GM19324 (cell line): ENCODE results near the gene DPYSL5.
"Not testable (repeated sequence)": the region's sequence is repeated elsewhere in the genome, so short reads cannot be mapped to it uniquely, and the experiment has no call there.

Source experiments
- ATAC-seq: cut with Tn5 transposase; IDR thresholded peaks from one replicate; pipeline ENCODE4 v1.9.1; 2021; ENCODE audit warnings: mild to moderate bottlenecking, moderate library complexity; ENCODE audit not compliant: unreplicated experiment, low FRiP score

DPYSL5 gene

DNA sequence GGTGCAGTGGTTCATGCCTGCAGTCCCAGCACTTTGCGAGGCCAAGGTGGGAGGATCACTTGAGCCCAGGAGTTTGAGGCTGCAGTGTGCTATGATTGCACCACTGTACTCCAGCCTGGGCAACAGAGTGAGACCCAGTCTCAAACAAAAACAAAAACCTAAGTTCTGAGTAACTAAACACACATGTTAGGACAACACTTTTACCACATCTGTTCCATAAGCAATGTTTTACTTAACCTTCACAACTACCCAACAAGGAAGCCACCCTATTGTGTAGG, 75.2 kb downstream of the DPYSL5 start:
- ATAC-seq = not testable (repeated sequence)

DNA sequence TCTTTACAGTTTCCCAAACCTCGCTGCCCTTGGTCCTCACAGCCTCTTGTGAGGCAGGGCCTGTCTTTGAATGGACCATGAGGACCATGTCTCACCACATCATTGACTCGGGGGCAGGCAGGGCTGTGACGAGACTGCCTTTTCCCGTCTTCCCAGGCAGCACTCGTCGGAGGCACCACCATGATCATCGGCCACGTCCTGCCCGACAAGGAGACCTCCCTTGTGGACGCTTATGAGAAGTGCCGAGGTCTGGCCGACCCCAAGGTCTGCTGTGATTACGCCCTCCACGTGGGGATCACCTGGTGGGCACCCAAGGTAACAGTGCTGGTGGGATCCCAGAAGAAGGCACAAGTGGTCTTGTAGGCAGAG, 76.8 kb downstream of the DPYSL5 start:
- no peak for ATAC-seq

DNA sequence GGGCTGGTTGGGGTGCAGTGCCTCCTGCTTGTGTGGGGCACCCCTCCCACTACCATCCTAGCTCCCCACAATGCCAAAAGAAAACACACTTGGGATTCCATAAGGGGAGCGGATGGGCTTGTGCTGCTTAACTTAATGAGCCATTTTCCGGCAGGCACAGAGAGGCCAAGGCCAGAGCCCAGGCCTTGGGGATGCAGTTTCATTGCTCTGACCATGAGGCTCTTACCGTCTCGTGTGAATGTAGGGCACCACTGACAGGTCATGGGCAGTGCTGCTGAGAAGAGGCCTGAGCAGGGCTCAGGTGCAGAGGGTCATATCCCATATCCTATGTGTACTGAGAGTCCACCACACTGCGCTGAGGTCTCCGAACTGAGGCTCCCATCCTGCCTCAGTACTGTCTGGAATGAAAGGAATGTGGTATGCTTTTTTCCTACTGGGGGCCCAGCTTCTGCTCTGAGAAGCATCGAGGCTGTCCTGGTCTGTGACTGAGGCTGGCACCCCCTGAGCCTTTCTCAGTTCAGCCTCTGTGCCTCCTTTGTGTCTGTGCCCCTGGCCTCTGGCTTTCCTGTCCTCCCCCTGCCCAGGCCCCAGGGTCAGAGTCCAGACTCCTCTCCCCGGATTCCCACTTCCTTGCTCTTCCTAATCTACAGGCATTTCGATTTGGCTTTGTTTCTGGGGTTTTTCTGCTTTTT, 77.3 kb downstream of the DPYSL5 start:
- ATAC-seq = no peak

DNA sequence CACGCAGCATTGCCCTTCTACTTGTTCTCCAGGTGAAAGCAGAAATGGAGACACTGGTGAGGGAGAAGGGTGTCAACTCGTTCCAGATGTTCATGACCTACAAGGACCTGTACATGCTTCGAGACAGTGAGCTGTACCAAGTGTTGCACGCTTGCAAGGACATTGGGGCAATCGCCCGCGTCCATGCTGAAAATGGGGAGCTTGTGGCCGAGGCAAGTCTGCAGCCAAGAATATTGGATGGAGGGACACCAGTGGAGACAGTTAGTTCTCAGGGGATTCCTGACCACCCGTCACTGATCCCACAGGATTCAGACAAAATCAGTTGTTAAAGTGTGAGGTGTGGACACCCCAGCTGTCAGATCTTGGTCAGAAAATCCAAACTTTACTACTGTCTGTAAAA, 79.3 kb downstream of the DPYSL5 start:
- ATAC-seq = no peak

DNA sequence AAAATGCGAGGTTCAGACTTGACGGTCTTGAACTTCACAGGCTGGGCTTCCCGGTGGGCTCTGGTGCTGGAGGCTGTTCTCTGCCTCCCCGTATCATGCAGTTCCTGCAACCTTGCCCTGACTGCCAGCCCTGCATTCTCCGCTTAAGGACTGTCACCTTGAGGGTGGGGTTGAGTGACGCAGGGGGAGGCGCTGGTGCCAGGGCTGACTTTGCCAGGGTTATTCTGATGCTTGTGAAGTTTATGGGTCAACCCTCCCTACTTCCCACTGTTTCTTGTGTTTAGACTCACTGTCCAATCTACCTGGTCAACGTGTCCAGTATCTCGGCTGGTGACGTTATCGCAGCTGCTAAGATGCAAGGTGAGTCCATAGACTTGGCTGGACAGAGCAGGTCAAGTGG, 85.0 kb downstream of the DPYSL5 start:
- no peak for ATAC-seq

DNA sequence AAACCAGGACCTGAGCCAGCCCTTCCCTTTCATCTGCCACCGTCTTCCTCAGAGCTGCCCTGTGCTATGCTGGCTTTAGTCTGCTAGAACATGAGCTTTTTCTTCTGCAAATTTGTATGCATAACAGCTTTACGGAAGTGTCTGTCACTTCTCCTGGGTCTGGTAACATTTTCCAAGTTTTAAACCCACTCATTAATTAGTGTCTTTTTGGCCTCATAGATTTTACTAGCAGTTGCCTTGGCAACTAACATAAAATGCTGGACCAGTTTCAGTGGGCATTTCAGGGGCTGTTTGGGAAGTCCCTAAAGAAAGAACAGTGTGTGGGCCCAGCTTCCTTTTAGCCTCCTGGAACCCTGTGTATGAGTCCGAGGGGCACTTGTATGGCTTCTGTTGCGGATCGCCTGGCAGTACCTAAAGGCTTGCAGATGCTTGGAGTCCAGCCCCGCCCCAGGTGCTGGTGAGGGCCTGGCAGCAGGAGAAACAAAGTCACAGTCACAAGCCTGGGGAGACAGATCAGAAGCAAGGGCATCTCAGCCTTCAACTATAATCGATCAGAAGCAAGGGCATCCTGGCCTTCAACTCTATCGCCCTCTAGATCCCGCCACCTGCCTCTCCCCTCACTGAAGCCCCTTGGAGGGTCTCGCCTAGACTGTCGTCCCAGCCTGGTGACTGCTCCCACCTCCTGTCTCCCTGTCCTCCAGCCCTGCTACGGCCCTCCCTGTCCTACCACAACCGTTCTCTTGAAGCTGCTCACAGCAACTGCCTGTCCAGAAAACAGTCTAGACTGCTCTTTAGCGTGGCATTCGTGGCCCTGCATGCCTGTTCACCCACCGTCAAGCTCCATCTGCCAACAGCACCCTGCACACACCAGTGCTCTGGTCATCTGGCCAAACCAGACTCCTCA, 85.8 kb downstream of the DPYSL5 start:
- ATAC-seq = no peak

DNA sequence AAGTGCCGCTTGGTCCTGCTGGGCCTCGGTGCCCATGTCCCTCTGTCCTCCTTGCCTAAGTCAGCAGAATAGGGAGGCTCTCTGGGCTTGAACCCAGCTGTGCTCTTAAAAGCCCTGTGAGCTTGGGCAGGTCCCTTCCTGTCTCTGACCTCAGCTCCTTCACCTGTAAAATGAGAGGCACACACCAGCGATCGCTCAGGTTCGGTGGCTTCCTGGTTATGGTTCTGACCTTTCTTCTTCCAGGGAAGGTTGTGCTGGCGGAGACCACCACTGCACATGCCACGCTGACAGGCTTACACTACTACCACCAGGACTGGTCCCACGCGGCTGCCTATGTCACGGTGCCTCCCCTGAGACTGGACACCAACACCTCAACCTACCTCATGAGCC, 86.4 kb downstream of the DPYSL5 start:
- no peak for ATAC-seq

DNA sequence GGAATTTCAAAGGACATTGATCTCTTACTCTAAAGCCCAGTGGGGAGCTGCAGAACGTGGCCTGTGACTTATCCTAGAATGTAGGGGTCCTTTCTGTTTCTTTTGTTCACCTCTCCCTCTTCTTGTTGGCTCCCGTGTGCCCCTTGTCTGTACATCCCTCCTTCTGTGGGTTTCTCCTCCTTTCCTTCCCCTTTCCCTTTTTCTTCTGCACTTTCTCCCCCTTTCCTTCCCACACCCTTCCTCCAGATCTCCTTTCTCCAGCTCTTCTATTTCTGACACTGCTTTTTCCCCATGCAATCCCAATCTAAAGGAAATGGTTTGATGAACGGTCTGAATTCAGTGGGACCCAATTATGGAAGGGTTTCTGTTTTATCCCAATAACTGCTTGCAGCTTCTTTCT, 87.1 kb downstream of the DPYSL5 start:
- ATAC-seq = no peak

DNA sequence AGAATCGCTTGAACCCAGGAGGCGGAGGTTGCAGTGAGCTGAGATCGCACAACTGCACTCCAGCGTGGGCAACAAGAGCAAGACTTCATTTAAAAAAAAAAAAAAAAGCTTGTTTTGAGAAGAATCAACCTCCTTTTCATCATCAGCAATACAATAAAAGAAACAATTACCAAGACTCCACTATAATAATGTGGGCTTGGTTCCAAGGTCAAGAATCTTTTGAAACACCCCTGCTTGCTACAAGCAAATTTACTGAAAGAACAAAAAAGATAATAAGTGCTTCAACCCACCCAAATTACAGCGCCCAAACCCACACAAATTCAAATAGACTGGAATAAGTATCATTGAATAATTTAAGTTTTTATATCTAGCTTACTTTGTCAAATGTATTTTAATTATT, 88.9 kb downstream of the DPYSL5 start:
- no peak for ATAC-seq

DNA sequence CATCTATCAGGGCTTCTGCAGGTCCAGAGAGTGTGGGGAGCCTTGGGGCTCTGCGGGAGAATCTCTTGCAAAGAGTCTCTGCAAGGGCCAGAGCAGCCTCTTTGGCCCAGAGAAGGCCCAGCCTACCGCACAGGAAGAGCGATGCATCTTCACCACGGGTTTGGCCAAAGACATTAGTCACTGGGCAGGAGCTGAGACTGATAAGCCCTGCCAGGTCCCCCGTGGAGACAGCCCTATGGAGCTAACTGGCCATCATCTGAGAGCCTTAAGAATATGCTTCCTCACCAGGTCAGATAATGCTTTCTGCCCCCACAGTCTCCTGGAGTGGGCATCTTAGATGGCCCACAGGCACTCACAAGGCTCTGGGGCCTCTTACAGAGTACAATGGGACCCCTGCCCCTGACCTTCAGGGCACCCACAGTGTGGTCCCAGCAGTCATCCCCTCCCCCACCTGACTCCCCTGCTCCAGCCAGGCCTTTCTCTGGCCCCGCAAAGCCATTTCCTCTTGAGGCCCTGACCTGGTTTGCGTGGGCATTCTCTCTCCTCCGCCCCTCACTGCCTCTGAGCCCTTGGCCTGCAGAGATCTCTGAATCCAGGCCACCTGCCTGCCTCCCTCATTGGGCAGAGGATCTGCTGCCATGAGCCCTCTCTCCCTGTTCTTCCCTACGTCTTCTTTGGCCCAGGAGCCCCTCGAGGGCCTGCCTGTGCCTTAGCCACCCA, 90.6 kb downstream of the DPYSL5 start:
- no peak for ATAC-seq

DNA sequence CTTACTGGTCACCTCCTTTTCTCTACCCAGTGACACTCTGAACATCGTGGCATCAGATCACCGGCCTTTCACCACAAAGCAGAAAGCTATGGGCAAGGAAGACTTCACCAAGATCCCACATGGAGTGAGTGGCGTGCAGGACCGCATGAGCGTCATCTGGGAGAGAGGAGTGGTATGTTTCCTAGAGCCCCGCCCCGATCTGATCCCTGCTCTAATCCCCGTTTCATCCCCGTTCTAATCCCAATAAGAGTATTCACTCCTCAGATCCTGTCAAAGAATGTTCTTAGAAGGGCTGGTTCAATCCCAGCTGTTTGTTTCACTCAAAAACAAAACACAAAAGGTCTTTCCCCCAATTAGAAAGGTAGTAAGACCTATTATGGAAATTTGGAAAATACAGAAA, 92.1 kb downstream of the DPYSL5 start:
- ATAC-seq = no peak

DNA sequence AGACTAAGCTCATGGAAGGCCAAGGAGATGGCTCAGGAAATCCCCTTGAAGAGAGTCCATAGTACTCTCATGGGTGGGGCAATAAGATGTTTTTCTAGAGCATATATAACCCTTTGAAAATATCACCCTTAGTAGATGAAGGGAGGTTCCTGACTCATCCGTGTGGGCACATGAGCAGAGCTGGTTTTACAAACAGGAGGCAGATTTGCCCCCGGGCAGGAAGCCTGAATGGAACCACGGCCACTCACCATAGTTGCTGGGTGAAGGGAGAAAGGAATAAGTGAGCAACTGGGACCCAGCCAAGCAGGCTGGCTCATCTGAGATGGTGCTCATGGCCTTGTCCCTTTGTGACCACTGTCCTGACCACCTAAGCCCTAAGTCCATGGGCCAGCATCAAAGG, 93.6 kb downstream of the DPYSL5 start:
- no peak for ATAC-seq

DNA sequence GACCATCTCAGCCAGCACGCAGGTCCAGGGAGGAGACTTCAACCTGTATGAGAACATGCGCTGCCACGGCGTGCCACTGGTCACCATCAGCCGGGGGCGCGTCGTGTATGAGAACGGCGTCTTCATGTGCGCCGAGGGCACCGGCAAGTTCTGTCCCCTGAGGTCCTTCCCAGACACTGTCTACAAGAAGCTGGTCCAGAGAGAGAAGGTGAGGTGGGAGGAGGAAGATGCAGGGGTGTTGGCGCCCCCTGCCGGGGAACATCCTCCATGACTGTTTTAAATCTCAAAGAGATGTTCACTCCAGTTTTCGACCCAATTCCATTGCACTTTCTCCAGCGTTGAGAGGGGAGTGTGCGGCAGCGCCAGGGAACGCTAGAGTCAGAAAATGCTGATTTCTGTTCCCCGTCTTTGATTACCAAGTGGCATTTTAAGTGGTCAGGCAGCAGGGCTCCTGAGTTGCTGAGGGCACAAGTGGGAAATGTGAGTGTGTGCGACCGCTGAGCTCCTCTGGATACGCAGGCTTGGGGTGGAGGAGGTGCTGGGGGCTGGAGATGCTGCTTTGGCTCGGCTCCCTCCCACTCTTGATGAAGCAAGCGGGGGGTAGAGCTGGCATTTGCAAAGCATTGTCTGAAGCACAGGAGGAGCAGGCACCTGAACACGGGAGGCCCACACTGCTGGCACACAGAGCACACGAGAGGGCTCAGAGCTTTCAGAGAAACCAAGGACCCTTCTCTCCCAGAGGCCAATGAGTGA, 94.8 kb downstream of the DPYSL5 start:
- no peak for ATAC-seq

DNA sequence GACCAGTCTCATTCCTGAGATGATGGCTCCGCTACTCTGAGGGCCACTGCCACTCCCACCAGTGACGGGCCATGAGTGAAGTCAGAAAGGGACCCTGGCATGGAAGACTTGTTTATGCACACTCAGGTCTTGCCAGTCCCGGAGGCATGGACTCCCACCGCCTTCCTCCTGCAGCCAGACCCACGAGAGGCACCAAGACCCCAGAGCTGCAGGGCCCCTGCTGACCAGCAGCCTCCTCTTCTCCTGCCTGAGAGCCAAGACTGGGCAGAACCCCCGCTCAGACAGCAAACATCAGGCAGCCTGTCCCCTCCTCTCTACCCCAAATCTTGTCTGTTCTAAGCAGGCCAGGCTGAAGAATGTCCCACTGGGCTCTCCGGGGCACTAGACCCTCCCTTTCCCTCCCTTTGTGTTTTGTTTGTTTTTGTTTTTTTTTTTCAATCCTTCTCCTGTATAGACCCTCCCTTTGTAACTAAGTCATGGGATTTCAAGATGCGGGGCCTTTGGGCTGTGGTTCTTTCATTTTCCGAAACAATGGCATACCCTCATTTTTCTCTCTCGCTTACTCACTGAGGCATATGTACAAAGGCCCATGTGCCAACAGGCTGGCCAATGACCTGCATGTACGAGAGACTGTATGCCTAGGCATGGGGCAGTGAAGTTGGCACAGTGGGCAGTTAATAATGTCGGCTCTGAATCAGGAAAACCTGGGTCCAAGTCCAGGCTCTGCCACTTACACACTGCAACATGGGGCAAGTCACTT, 98.2 kb downstream of the DPYSL5 start:
- no peak for ATAC-seq

DNA sequence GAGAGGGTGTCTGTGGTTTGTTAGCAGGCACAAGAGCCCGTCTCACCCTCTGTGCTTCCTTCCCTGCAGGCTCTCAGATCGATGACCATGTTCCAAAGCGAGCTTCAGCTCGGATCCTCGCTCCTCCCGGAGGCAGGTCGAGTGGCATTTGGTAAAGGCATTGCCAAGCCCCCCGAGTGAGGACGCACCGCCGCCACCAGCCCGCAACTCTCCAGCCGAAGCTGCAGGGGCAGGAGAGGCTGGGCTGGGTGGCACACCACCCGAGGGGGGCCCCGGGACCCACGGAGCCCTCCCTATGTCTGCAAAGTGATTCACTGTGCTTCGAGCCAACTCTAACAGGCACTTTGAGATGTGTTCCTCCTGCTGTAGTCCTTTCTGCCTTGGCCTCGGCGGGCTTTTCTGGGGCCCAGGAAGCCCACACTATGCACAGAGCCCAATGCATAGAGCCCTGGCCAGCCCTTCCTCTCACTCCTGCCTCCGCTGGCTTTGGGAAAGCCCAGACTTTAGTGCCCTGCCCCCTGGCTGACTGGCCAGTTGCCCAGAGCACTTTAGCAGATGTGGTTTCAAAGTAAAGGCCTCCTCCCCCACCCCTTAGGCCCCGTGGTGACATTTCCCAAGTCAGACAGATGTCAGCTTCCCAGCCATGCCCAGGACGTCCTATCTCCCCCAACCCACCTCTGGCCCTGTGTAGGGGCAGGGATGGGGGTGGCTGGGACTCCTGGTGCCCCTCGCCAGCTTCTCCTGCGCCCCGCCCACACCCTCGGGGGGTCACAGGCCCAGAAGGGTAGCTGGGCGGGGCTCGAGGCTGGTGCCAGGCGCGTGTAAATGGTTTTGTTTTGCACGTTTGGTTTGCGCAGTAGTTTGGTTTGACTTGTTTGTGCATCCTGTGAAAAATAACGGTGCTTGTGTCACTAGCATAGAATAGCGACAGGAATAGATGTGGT, 99.2 kb downstream of the DPYSL5 start:
- ATAC-seq = no peak

DNA sequence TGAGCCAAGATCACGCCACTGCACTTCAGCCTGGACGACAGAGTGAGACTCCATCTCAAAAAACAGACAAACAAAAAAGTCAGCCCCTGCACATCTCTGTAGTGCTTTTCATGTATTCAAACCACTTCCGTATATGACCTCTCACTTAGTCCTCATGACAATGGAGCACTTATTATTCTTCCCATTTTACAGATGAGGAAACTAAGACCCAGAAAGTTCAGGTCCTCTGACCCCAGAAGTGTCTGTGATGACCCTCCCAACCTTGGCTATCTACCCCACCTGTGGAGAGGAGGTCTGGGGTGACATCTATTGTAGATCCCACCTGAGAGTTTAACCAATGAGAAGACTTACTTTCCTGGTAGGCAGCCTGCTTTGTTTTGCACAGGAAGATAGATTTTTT, 100.9 kb downstream of the DPYSL5 start:
- no peak for ATAC-seq

DNA sequence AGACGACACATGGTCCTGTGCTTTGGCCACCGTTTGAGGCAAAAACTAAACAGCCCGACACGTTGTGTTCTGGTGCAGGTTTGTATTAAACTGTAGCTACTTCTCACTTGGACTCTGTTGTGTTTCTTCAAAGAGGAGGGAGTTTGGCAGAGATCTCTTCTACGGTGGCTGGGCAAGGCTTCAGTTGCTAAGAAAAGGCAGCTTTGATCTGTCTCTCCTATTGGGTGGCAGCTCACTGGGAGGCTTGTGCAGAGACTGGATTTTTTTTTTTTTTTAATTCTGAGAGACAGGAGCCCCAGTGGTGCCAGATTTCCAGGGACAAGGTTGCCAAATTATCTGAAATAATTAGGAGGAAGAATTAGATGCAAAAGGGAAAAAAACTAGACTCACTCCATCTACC, 102.3 kb downstream of the DPYSL5 start:
- ATAC-seq = no peak

DNA sequence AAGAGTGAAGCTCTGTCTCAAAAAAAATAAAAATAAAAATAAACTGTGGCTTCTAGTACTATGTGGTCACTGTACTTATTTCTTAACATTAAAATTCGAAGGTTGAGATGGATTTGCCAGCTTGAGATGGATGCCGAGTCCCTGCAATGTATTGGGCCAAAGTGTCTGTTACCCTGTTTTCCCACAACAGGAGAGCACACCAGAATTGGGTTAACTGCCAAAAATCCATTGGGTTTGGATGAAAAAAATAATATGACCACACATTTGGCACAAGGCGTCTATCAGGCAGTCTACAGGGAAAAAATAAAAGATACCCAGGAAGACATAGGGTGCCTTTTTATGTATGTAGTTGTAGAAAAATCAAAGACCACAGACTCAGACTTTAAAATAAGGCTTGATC, 103.3 kb downstream of the DPYSL5 start:
- ATAC-seq = no peak

DNA sequence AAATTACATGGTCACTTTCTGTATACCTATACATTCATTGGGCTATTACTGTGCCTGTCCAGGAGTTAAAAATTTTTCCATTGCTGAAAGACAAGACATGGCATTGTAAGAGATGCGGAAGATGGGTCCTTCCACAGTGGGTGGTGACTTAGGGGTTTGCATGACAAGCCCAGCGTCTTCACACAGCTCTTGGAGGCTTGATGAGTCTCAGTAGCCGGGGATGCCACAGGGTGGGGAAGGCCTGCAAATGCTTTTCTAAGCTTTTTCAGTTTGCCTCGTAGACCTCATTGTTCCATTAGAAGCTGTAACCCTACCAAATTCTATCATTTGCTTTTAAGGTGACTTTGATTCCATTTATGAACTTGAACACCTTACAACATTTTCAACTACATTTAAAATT, 104.4 kb downstream of the DPYSL5 start:
- no peak for ATAC-seq
